HEK293 (cell line): ENCODE data around the gene DCC.

ENCODE experiments used
- CTCF ChIA-PET: fragments of 350-600 bp; formaldehyde crosslinking; extraction: SDS; loops from one replicate; lab custom pipeline; 2021; ENCODE audit warnings: antibody characterized with exemption; lab: Yijun Ruan, JAX
- POLR2A ChIA-PET: fragments of 300-600 bp; formaldehyde crosslinking; extraction: SDS; loops from one replicate; lab custom pipeline; 2020; ENCODE audit warnings: antibody characterized with exemption, inconsistent platforms; lab: Yijun Ruan, JAX
- H3K27ac ChIP-seq: fragments of 200-500 bp; sonication (Bioruptor generic); 2 replicates; pipeline ENCODE4 v1.5.1; 2014; ENCODE audit warnings: low read depth, low read length, control low read depth, inconsistent platforms; ENCODE audit errors: extremely low read depth
- H3K36me3 ChIP-seq, 2 experiments: fragments of 200-500 bp in 1 of 2; sonication (Bioruptor generic) in 1 of 2; 1 replicate in 1 of 2; 2 replicates in 1 of 2; pipeline ENCODE4 v1.5.1; 2014 to 2017; ENCODE audit warnings: inconsistent platforms in 2 of 2, low read length in 2 of 2; ENCODE audit not compliant: control insufficient read depth in 2 of 2, insufficient read depth in 1 of 2
- H3K4me1 ChIP-seq: fragments of 200-500 bp; sonication (Bioruptor generic); 2 replicates; pipeline ENCODE4 v1.5.1; 2014; ENCODE audit warnings: mild to moderate bottlenecking, low read length, inconsistent platforms; ENCODE audit not compliant: control insufficient read depth, insufficient read depth
- H3K4me3 ChIP-seq: 2 replicates; pipeline ENCODE4 v1.5.1; 2011; ENCODE audit warnings: low read depth, mild to moderate bottlenecking, control low read depth, low read length, moderate library complexity
- H3K9me3 ChIP-seq: fragments of 200-500 bp; sonication (Bioruptor generic); 2 replicates; pipeline ENCODE4 v1.5.1; 2014; ENCODE audit warnings: low read depth, low read length, inconsistent platforms; ENCODE audit not compliant: control insufficient read depth, insufficient read depth
- CTCF ChIP-seq: fragments of 450-650 bp; formaldehyde crosslinking; IDR thresholded peaks from 2 replicates; pipeline ENCODE4 v1.5.1; 2016; ENCODE audit warnings: missing biosample characterization, missing genetic modification characterization
- HOXC10 ChIP-seq: sonication (generic); formaldehyde crosslinking; IDR thresholded peaks from 2 replicates; pipeline ENCODE4 v1.8.1; 2023; ENCODE audit warnings: mild to moderate bottlenecking, missing genetic modification reagents
- INSM2 ChIP-seq: fragments of 450-650 bp; formaldehyde crosslinking; IDR thresholded peaks from 2 replicates; pipeline ENCODE4 v1.5.1; 2016; ENCODE audit warnings: missing biosample characterization, missing genetic modification characterization
- OSR2 ChIP-seq: fragments of 450-650 bp; formaldehyde crosslinking; IDR thresholded peaks from 2 replicates; pipeline ENCODE4 v1.5.1; 2016; ENCODE audit warnings: missing biosample characterization, missing genetic modification characterization
- SALL2 ChIP-seq: fragments of 450-650 bp; formaldehyde crosslinking; IDR thresholded peaks from 2 replicates; pipeline ENCODE4 v1.5.0; 2017; ENCODE audit warnings: missing biosample characterization, mild to moderate bottlenecking, missing genetic modification characterization, borderline replicate concordance
- ZBTB48 ChIP-seq: fragments of 450-650 bp; formaldehyde crosslinking; IDR thresholded peaks from 2 replicates; pipeline ENCODE4 v1.5.1; 2016; ENCODE audit warnings: missing biosample characterization, missing genetic modification characterization
- ZBTB49 ChIP-seq: fragments of 450-650 bp; formaldehyde crosslinking; IDR thresholded peaks from 2 replicates; pipeline ENCODE4 v1.5.1; 2016; ENCODE audit warnings: missing biosample characterization, missing genetic modification characterization, low read depth
- ZBTB7A ChIP-seq: fragments of 450-650 bp; formaldehyde crosslinking; IDR thresholded peaks from 2 replicates; pipeline ENCODE4 v1.5.1; 2016; ENCODE audit warnings: low read depth, missing biosample characterization, missing genetic modification characterization
- ZIC2 ChIP-seq: fragments of 450-650 bp; formaldehyde crosslinking; IDR thresholded peaks from 2 replicates; pipeline ENCODE4 v1.5.1; 2016; ENCODE audit warnings: missing biosample characterization, missing genetic modification characterization
- ZNF114 ChIP-seq: fragments of 450-650 bp; formaldehyde crosslinking; IDR thresholded peaks from 2 replicates; pipeline ENCODE4 v1.5.0; 2017; ENCODE audit warnings: missing biosample characterization, missing genetic modification characterization
- ZNF174 ChIP-seq: fragments of 450-650 bp; formaldehyde crosslinking; IDR thresholded peaks from 2 replicates; pipeline ENCODE4 v1.5.0; 2017; ENCODE audit warnings: missing biosample characterization, mild to moderate bottlenecking, missing genetic modification characterization
- ZNF214 ChIP-seq: fragments of 450-650 bp; formaldehyde crosslinking; IDR thresholded peaks from 2 replicates; pipeline ENCODE4 v1.5.1; 2017; ENCODE audit warnings: missing biosample characterization, mild to moderate bottlenecking, missing genetic modification characterization, borderline replicate concordance
- ZNF280D ChIP-seq: fragments of 450-650 bp; formaldehyde crosslinking; IDR thresholded peaks from 2 replicates; pipeline ENCODE4 v1.5.1; 2016; ENCODE audit warnings: missing biosample characterization, missing genetic modification characterization
- ZNF311 ChIP-seq: fragments of 450-650 bp; formaldehyde crosslinking; IDR thresholded peaks from 2 replicates; pipeline ENCODE4 v1.5.1; 2017; ENCODE audit warnings: missing biosample characterization, missing genetic modification characterization, borderline replicate concordance
- ZNF423 ChIP-seq: fragments of 450-650 bp; formaldehyde crosslinking; IDR thresholded peaks from 2 replicates; pipeline ENCODE4 v1.5.1; 2016; ENCODE audit warnings: missing biosample characterization, missing genetic modification characterization
- ZNF521 ChIP-seq: fragments of 450-650 bp; formaldehyde crosslinking; IDR thresholded peaks from 2 replicates; pipeline ENCODE4 v1.5.1; 2017; ENCODE audit warnings: missing biosample characterization, mild to moderate bottlenecking, missing genetic modification characterization
- ZNF624 ChIP-seq: fragments of 450-650 bp; formaldehyde crosslinking; IDR thresholded peaks from 2 replicates; pipeline ENCODE4 v1.5.1; 2017; ENCODE audit warnings: missing biosample characterization, missing genetic modification characterization
- ZNF654 ChIP-seq: fragments of 450-650 bp; formaldehyde crosslinking; IDR thresholded peaks from 2 replicates; pipeline ENCODE4 v1.5.1; 2016; ENCODE audit warnings: low read depth, missing biosample characterization, missing genetic modification characterization
- ZNF692 ChIP-seq: fragments of 450-650 bp; formaldehyde crosslinking; IDR thresholded peaks from 2 replicates; pipeline ENCODE4 v1.5.1; 2016; ENCODE audit warnings: missing biosample characterization, missing genetic modification characterization
- ZSCAN18 ChIP-seq: fragments of 450-650 bp; formaldehyde crosslinking; IDR thresholded peaks from 2 replicates; pipeline ENCODE4 v1.5.1; 2016; ENCODE audit warnings: missing biosample characterization, missing genetic modification characterization
- ZSCAN4 ChIP-seq: fragments of 450-650 bp; formaldehyde crosslinking; IDR thresholded peaks from 2 replicates; pipeline ENCODE4 v1.5.1; 2017; ENCODE audit warnings: missing biosample characterization, missing genetic modification characterization

Gene DCC

GRCh38 chr18:52313213-52313612 is 26.8 kb upstream of the DCC start (continued):
- TF ChIP-seq ZNF280D (tag by site-specific recombination) (no peak), HOXC10 (CRISPR knock-in tag) (no peak), ZNF311 (tag by site-specific recombination) (no peak), ZNF114 (no peak), ZNF692 (no peak), ZBTB48 (no peak), ZSCAN4 (no peak)
- TF ChIP-seq, all 188 proteins: peak for 0

- ChIA-PET CTCF (interaction anchor here (0.6 kb wide), 1 partner anchor 13 kb away, joined by 3 read pairs; no protein-coding TSS in a partner anchor), POLR2A (no interaction called here)
- TF ChIP-seq ZBTB7A (tag by site-specific recombination) (no peak), SALL2 (no peak), ZNF174 (tag by site-specific recombination) (no peak), ZNF521 (tag by site-specific recombination) (no peak), ZSCAN18 (tag by site-specific recombination) (no peak), OSR2 (tag by site-specific recombination) (no peak), INSM2 (tag by site-specific recombination) (no peak), ZNF214 (tag by site-specific recombination) (no peak), CTCF (tag by site-specific recombination) (no peak), ZNF423 (no peak), ZIC2 (tag by site-specific recombination) (no peak), ZBTB49 (tag by site-specific recombination) (no peak), ZNF654 (tag by site-specific recombination) (no peak), ZNF624 (tag by site-specific recombination) (no peak)
- no peaks in the 10 kb centered on the region for H3K4me1 ChIP-seq
- H3K36me3 ChIP-seq: no peaks in the 10 kb centered on the region
- no peak overlapping the region for H3K27ac ChIP-seq
- no peak overlapping the region for H3K4me3 ChIP-seq
- H3K9me3 ChIP-seq: no peaks in the 10 kb centered on the region
These were observed 20.5 kb upstream of the DCC start for GRCh38 chr18:52319424-52319983.
